ENCODE measurements around the gene COL8A2.
A peak's percentile ranks its signal among the peaks of the same experiment; 100 is the strongest.

Gene COL8A2

DNA sequence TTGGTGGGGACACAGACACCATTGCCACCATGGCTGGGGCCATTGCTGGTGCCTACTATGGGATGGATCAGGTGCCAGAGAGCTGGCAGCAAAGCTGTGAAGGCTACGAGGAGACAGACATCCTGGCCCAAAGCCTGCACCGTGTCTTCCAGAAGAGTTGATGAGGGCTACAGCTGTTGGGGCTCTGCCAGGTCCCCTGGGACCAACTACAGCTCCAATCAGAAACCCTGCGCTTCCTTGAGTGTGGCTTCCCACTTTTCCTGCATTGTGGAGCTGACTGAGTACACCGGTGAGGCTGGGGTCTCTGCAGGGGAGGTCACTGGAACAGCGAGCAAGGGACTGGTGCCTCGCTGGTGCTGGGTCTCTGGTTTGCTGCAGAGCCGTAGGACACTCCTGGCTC lies 31.8 kb downstream of the COL8A2 start:
- no peak overlapping the region for H3K4me3 ChIP-seq (ENCODE audit: insufficient read length, low read depth)
- no peak overlapping the region for H3K9ac ChIP-seq (ENCODE audit: insufficient read length, low read depth)
- no peak for TF ChIP-seq YY1 (IDR thresholded peaks at IDR 0.05; ENCODE audit: insufficient read depth, insufficient read length)
- no peak for TF ChIP-seq SUZ12 (IDR thresholded peaks at IDR 0.05; ENCODE audit: extremely low read depth, insufficient read depth, insufficient read length)
- H3K9me3 ChIP-seq (ENCODE audit: insufficient read depth, low read length) = no peaks in the 10 kb centered on the region
- no peak for DNase-seq (ENCODE audit: low read depth, low spot score)
- H3K36me3 ChIP-seq (ENCODE audit: insufficient read depth, insufficient read length, low read length) = peaks cover 77% of the 10 kb centered on the region
- H3K4me1 ChIP-seq (ENCODE audit: insufficient read depth, insufficient read length) = peaks cover 27% of the 10 kb centered on the region
- H3K27me3 ChIP-seq (ENCODE audit: insufficient read depth, insufficient read length) = no peaks in the 10 kb centered on the region

DNA sequence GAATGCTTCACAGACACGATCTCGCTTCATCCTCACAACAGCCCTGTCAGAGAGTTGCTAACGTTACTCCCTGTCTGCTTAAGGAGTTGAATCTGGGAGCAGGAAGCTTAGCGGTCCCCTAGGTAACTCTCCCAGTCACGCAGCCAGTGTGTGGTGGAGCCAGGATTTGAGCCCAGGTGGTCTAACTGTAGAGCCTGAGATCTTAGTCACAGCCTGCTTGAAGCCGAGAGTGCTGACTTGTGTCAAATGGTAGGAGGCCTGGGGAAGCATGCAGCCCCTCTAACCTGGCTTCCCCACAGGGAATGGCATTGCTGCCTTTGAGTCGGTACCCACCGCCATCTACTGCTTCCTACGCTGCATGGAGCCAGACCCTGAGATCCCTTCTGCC lies 32.2 kb downstream of the COL8A2 start:
- Histone ChIP-seq H3K4me1 (ENCODE audit: insufficient read depth, insufficient read length) (peaks cover 29% of the 10 kb centered on the region), H3K36me3 (ENCODE audit: insufficient read depth, insufficient read length, low read length) (peaks cover 77% of the 10 kb centered on the region), H3K9ac (ENCODE audit: insufficient read length, low read depth) (no peak overlapping the region), H3K9me3 (ENCODE audit: insufficient read depth, low read length) (no peaks in the 10 kb centered on the region), H3K4me3 (ENCODE audit: insufficient read length, low read depth) (no peak overlapping the region), H3K27me3 (ENCODE audit: insufficient read depth, insufficient read length) (no peaks in the 10 kb centered on the region)
- no peak for TF ChIP-seq SUZ12 (IDR thresholded peaks at IDR 0.05; ENCODE audit: extremely low read depth, insufficient read depth, insufficient read length)
- DNase-seq (ENCODE audit: low read depth, low spot score) = no peak

DNA sequence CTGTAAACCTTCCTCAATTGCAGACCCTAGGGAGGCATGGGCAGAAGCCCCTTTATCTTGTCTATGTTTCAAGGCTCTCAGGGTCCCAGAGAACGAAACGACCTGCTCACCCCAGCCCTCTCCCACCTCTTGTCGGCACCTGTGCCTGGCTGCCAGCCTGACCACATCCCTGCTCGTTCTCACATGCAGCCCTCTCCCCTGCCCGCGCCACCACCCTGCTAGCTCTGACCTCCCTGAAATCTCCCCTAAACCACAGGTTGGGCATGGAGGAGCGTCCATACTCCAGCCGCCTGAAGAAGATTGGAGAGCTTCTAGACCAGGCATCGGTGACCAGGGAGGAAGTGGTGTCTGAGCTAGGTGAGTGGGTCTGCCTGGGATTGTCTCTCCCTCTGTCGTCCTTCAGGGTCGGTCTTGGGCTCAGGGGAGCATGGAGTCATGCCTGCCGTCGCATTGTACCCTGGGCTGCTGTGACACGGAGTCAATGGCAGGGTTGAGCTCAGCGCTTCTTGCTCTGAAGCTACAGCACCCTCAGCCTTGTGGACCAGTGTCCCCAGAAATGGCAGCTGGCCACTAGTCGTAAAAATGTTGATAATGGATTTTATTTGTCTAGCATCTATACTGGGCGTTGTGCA lies 32.7 kb downstream of the COL8A2 start:
- Histone ChIP-seq H3K9me3 (ENCODE audit: insufficient read depth, low read length) (no peaks in the 10 kb centered on the region), H3K27me3 (ENCODE audit: insufficient read depth, insufficient read length) (no peaks in the 10 kb centered on the region), H3K4me1 (ENCODE audit: insufficient read depth, insufficient read length) (peaks cover 28% of the 10 kb centered on the region), H3K9ac (ENCODE audit: insufficient read length, low read depth) (peak overlapping the region; percentile 1), H3K4me3 (ENCODE audit: insufficient read length, low read depth) (no peak overlapping the region), H3K36me3 (ENCODE audit: insufficient read depth, insufficient read length, low read length) (peaks cover 77% of the 10 kb centered on the region)
- TF ChIP-seq SUZ12 (IDR thresholded peaks at IDR 0.05; ENCODE audit: extremely low read depth, insufficient read depth, insufficient read length) (no peak), YY1 (IDR thresholded peaks at IDR 0.05; ENCODE audit: insufficient read depth, insufficient read length) (no peak), ZNF274 (IDR thresholded peaks at IDR 0.05; ENCODE audit: low read depth, low read length) (no peak)
- no peak for DNase-seq (ENCODE audit: low read depth, low spot score)

DNA sequence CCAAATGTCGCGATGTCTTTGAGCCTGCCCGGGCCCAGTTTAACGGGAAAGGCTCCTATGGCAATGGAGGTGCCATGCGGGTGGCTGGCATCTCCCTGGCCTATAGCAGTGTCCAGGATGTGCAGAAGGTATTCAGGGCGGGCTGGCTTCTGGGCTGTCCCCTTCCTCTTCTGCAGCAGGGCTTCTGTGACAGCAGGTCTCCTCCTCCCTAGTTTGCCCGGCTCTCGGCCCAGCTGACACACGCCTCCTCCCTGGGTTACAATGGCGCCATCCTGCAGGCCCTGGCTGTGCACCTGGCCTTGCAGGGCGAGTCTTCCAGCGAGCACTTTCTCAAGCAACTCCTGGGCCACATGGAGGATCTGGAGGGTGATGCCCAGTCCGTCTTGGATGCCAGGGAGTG lies 33.3 kb downstream of the COL8A2 start:
- peaks cover 28% of the 10 kb centered on the region for H3K4me1 ChIP-seq (ENCODE audit: insufficient read depth, insufficient read length)
- no peak for TF ChIP-seq YY1 (IDR thresholded peaks at IDR 0.05; ENCODE audit: insufficient read depth, insufficient read length)
- TF ChIP-seq ZNF274 (IDR thresholded peaks at IDR 0.05; ENCODE audit: low read depth, low read length) = no peak
- H3K27me3 ChIP-seq (ENCODE audit: insufficient read depth, insufficient read length) = no peaks in the 10 kb centered on the region
- DNase-seq (ENCODE audit: low read depth, low spot score) = no peak
- no peaks in the 10 kb centered on the region for H3K9me3 ChIP-seq (ENCODE audit: insufficient read depth, low read length)
- H3K9ac ChIP-seq (ENCODE audit: insufficient read length, low read depth) = peak overlapping the region; percentile 1
- peaks cover 74% of the 10 kb centered on the region for H3K36me3 ChIP-seq (ENCODE audit: insufficient read depth, insufficient read length, low read length)
- H3K4me3 ChIP-seq (ENCODE audit: insufficient read length, low read depth) = no peak overlapping the region

- TF ChIP-seq ZNF274 (IDR thresholded peaks at IDR 0.05; ENCODE audit: low read depth, low read length) = no peak
- no peak for TF ChIP-seq YY1 (IDR thresholded peaks at IDR 0.05; ENCODE audit: insufficient read depth, insufficient read length)
- TF ChIP-seq SUZ12 (IDR thresholded peaks at IDR 0.05; ENCODE audit: extremely low read depth, insufficient read depth, insufficient read length) = no peak
- Histone ChIP-seq H3K9ac (ENCODE audit: insufficient read length, low read depth) (no peak overlapping the region), H3K27me3 (ENCODE audit: insufficient read depth, insufficient read length) (no peaks in the 10 kb centered on the region), H3K36me3 (ENCODE audit: insufficient read depth, insufficient read length, low read length) (peaks cover 69% of the 10 kb centered on the region), H3K4me1 (ENCODE audit: insufficient read depth, insufficient read length) (peaks cover 29% of the 10 kb centered on the region), H3K9me3 (ENCODE audit: insufficient read depth, low read length) (no peaks in the 10 kb centered on the region), H3K4me3 (ENCODE audit: insufficient read length, low read depth) (no peak overlapping the region)
- no peak for DNase-seq (ENCODE audit: low read depth, low spot score)
Observed at GRCh38 chr1:36091141-36091540, 33.9 kb downstream of the COL8A2 start.

DNA sequence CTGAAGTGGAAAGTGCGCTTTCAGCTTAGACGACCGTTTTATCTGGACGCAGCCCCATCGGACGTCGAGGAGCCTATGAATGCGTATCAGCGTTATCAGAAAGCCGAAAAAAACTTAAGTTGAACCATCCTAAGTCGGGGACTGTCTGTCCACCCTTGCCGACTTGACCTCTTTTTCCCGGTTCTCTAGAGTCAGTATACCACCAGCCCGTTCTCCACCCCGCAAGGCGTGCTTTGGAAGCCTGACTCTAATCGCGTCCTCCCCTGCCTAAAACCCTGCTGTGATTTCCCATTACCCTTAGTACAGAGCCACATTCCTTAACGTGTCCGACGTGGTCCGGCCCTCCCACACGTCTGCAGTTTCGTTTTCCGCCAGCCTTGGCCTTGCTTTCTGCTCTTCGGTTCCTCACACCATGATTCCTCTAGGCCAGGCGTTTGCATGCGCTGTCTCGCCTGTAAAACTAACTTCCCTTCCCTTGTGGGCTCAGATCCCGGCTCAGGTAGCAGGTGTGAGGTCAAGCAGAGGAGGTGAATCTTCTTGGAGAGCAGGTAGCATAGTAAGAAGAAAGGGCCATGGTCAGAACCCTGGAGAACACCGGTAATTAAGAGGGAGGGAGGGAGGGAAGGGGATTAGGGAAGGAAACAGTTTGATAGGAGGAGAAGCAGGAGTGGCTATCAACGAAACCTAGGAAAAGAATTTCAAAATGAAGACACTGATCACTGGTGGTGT lies 35.5 kb downstream of the COL8A2 start:
- H3K4me3 ChIP-seq (ENCODE audit: insufficient read length, low read depth) = peak overlapping the region; percentile 98
- H3K27me3 ChIP-seq (ENCODE audit: insufficient read depth, insufficient read length) = peaks cover 7% of the 10 kb centered on the region
- peaks cover 53% of the 10 kb centered on the region for H3K36me3 ChIP-seq (ENCODE audit: insufficient read depth, insufficient read length, low read length)
- H3K9me3 ChIP-seq (ENCODE audit: insufficient read depth, low read length) = no peaks in the 10 kb centered on the region
- H3K4me1 ChIP-seq (ENCODE audit: insufficient read depth, insufficient read length) = peaks cover 33% of the 10 kb centered on the region
- peak overlapping the region; percentile 97 for H3K9ac ChIP-seq (ENCODE audit: insufficient read length, low read depth)
- TF ChIP-seq ZNF274 (IDR thresholded peaks at IDR 0.05; ENCODE audit: low read depth, low read length) (no peak), SUZ12 (IDR thresholded peaks at IDR 0.05; ENCODE audit: extremely low read depth, insufficient read depth, insufficient read length) (no peak)
- no peak for DNase-seq (ENCODE audit: low read depth, low spot score)

- DNase-seq (ENCODE audit: low read depth, low spot score) = peak; percentile 94
Observed at GRCh38 chr1:36088577-36089392, 36.2 kb downstream of the COL8A2 start, which contains the start of gene ADPRS. Gene ADPRS (plus strand): TSS chr1:36088892. CDS start chr1:36088905, 13 bp downstream.

More at GRCh38 chr1:36088577-36089392, 36.2 kb downstream of the COL8A2 start, which contains the start of gene ADPRS:
- peaks cover 33% of the 10 kb centered on the region for H3K4me1 ChIP-seq (ENCODE audit: insufficient read depth, insufficient read length)
- TF ChIP-seq YY1 (IDR thresholded peaks at IDR 0.05; ENCODE audit: insufficient read depth, insufficient read length) (peak; percentile 80), SUZ12 (IDR thresholded peaks at IDR 0.05; ENCODE audit: extremely low read depth, insufficient read depth, insufficient read length) (no peak), ZNF274 (IDR thresholded peaks at IDR 0.05; ENCODE audit: low read depth, low read length) (no peak)
- H3K4me3 ChIP-seq (ENCODE audit: insufficient read length, low read depth) = peak within 1 kb of the TSS; percentile 98
- H3K9me3 ChIP-seq (ENCODE audit: insufficient read depth, low read length) = no peaks in the 10 kb centered on the region
- H3K9ac ChIP-seq (ENCODE audit: insufficient read length, low read depth) = peak within 1 kb of the TSS; percentile 97
- H3K27me3 ChIP-seq (ENCODE audit: insufficient read depth, insufficient read length) = peaks cover 9% of the 10 kb centered on the region
- peaks cover 45% of the 10 kb centered on the region for H3K36me3 ChIP-seq (ENCODE audit: insufficient read depth, insufficient read length, low read length)

Data from NT2/D1 (cell line).